ENCODE data around the gene PRF1.
"Not testable (repeated sequence)": the region's sequence is repeated elsewhere in the genome, so short reads cannot be mapped to it uniquely, and the experiment has no call there.

The PRF1 gene

DNA sequence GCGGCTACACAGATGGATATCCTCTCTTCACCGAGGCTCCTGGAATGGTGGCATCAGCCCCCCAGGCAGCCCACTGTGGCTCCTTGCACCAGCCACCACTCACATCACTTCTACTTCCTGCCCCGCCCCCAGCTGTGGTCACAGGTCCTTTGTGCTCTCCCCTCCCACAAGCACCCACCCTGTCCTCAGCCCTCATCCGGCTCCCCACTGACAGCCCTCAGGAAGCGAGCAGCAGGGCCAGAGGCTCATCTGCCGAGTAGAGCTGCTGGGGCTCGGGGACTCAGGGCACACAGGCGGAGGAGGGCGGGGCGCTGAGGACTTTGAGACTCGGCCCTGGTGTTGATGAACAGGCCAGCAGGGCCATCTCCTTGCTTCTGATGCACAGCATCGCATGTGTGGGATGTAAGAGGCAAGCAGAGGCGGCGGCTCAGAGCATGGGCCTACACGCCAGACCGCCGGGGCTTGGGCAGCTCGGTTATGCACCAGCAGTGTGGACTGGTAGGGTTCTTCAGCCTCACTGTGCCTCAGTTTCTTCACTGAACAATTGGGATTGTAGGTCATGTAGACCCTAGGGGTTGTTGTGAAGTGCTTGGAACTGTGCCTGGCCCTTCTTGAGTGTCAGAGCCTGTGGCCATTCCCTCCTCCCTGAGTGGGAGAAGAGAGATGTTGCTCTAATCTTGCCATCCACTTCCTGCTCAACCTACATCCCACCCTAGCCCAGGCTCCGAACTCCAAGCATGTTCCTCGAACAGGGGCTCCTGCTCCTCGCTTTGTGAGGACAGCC, at the start of gene PRF1:
PRF1 (minus strand) TSS at position 77 of the 784 bp plus-strand sequence. CDS start 1,839 bp downstream, outside the sequence.
- DNase-seq: peak; percentile 20 to 75 (median 59)

DNA sequence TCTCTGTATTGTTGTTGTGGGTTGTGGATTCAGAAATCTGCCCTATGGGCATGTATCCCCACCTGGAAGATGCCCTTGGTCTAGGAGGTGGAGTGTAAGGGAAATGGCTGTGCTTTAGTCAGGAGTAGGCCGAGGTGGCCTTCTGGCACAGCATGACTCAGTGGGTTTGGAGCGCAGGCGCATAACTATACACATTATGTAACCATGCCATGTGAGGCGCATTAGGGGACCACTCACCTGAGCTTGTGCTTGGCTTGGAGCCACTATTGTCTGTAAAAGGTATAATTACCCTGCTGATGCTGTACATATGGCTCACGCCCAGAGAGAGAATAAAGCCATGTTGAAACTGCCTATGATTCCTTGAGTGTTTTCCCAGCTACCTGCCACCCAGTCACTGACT, 49.1 kb upstream of the PRF1 start:
- DNase-seq: peak in 1 of 6 experiments; percentile 4

DNA sequence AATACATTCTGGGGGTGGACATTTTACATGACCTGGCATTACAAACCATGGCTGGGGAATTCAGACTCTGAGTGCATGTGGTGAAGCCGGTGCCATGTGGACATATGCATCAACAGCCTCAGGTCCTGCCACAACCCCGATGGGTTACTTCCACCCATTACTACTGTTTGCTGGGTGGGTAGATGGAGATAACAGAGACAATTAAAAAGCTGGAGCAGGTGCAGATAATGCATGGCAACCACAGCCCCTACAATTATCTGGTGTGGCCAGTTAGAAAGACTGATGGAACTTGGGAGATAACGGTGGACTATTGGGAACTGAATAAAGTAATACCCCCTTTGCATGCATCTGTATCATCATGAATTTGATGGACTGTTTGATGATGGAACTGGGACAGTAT, 48.2 kb upstream of the PRF1 start:
- no peak for DNase-seq

DNA sequence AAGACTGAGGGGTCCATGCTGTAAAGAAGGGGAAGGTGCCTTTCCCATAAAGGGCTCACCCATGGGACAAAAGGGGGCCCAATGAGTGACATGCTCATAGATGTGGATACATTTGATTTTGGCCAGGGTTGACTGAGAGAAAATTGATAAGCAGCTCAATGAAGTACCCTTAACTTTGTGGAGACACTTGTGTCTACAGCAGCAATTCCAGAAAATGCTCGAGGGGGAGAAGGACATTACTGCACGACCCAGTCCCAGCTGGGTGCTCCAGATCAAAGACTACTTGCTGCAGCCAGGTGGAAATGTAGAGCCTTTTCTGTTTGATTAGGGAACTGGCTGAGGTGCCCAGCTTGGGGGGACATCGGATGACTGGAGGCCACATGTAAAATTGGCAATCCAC, 47.6 kb upstream of the PRF1 start:
- no peak for DNase-seq

DNA sequence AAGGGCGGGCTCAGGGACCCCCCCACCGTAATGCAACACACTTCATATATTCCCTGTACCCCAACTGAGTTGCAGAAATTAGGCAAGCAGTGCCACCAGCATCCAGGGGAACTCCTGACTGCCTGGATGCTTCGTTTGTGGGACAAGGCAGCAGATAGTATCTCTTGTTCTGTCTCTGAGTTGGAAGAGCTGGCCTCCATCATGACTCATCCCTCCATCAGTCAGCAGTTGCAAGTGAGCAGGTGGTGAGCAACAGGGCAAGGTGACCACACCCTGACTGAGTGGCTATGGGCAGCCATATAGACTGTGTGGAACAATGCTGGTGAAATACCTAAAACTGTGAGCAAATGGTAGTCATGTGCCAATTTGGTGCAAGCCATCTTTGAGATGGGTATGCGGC, 47.0 kb upstream of the PRF1 start:
- DNase-seq: no peak

DNA sequence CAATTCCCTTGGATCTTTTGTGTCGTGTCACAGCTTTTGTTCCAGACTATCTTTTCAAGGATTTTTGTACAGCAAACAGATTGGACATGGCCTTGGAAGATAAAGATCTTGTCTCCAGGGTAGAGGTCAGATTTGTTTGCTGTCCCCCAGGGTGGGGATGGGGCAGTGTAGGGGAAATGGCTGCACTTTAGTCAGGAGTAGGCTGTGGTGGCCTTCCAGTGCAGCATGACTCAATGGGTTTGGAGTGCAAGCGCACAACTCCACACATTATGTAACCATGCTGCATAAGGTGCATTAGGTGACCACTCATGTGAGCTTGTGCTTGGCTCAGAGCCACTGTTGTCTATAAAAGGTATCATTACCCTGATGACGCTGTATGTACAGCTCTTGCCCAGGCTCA, 45.9 kb upstream of the PRF1 start:
- no peak for DNase-seq

DNA sequence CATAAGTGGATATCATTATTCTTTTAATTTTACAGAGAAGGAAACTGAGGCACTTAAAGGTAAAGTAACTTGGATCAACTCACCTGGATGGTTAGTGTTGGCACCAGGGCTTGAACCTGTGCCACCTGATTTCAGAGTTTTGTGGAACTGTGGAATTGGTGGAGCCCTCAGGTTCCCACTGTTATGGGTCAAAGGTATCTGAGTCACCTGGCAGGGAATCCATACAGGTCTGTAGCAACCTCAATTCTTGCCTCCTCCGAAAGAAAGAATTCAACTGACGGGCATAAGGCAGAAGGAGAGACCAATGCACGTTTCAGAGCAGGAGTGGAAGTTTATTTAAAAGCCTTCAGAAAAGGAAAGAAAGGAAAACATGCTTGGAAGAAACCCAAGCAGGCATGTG, 44.5 kb upstream of the PRF1 start:
- DNase-seq: no peak

DNA sequence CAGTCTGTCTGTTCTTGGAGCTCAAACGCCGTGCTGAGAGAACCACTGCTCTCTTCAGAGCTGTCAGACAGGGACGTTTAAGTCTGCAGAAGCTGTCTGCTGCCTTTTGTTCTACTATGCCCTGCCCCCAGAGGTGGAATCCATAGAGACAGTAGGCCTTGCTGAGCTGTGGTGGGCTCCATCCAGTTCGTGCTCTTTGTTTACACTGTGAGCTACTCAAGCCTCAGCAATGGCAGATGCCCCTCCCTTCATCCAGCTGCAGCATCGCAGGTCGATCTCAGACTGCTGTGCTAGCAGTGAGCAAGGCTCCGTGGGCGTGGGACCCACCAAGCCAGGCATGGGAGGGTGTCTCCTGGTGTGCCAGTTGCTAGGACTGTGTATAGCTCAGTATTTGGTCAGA, 42.4 kb upstream of the PRF1 start:
- DNase-seq: not testable (repeated sequence)

DNA sequence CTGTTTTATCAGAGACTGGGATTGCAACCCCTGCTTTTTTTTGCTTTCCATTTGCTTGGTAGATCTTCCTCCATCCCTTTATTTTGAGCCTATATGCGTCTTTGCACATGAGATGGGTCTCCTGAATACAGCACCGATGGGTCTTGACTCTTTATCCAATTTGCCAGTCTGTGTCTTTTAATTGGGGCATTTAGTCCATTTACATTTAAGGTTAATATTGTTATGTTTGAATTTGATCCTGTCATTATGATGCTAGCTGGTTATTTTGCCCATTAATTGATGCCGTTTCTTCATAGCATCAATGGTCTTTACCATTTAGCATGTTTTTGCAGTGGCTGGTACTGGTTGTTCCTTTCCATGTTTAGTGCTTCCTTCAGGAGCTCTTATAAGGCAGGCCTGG, 40.7 kb upstream of the PRF1 start:
- DNase-seq: not testable (repeated sequence)

DNA sequence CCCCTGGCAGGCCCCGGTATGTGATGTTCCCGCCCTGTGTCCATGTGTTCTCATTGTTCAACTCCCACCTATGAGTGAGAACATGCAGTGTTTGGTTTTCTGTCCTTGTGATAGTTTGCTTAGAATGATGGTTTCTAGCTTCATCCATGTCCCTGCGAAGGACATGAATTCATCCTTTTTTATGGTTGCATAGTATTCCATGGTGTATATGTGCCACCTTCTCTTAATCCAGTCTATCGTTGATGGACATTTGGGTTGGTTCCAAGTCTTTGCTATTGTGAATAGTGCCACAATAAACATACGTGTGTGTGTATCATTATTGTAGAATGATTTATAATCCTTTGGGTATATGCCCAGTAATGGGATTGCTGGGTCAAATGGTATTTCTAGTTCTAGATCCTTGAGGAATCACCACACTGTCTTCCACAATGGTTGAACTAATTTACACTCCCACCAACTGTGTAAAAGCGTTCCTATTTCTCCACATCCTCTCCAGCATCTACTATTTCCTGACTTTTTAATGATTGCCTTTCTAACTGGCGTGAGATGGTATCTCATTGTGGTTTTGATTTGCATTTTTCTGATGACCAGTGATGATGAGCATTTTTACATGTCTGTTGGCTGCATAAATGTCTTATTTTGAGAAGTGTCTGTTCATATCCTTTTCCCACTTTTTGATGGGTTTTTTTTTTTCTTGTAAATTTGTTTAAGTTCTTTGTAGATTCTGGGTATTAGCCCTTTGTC, 37.3 kb upstream of the PRF1 start:
- DNase-seq: not testable (repeated sequence)

DNA sequence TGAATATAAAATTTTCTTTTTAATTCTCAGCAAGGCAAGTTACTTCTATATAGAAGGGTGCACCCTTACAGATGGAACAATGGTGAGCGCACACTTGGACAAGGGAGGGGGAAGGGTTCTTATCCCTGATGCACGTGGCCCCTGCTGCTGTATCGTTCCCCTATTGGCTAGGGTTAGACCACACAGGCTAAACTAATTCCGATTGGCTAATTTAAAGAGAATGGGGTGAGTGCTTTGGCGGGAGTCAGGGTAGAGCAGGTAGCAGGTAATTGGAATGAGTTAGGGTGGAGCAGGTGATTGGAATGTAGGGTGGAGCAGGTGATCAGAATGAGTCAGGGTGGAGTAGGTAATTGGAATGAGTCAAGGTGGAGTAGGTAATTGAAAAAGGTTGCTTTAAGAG, 32.0 kb upstream of the PRF1 start:
- DNase-seq: not testable (repeated sequence)

DNA sequence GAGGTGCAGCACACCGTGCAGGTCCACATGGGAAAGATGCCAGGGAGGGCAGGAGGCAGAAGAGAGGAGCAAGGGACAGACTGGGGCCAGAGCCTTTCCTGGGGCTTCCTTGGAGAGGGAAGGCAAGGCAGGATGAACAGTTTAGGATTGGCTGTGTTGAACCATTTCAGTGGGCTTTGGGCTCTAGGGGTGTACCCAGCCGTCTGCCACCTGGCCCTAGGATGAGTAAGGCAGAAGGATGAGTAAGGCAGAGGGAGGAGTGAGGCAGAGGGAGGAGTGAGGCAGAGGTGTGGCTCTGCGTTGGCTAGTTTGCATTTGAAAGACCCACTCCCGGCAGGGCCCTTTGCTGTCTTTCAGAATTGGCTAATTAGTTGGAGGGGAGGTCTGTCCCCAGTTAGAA, 31.5 kb upstream of the PRF1 start:
- DNase-seq: no peak

DNA sequence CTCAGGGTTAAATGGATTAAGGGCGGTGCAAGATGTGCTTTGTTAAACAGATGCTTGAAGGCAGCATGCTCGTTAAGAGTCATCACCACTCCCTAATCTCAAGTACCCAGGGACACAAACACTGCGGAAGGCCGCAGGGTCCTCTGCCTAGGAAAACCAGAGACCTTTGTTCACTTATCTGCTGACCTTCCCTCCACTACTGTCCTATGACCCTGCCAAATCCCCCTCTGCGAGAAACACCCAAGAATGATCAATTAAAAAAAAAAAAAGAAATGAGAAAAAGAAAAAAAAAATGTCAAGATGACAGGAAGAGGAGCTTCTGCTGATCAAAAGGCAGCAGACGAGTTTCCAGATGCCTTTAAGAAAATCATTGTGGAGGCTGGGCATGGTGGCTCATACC, 29.2 kb upstream of the PRF1 start:
- DNase-seq: not testable (repeated sequence)

DNA sequence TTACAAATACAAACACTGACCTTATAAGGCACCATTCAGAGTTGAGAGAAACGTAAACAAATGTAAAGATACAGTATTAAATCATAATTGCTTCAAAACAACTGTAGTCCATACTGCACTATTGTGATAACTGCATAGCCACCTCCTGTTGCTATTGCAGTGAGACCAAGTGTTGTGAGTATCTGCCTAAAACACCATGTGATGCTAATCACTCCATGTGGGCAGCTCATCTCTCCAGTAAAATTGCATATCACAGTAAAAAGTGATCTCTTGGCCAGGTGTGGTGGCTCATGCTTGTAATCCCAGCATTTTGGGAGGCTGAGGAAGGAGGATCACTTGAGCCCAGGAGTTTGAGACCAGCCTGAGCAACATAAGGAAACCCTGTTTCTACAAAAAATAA, 26.8 kb upstream of the PRF1 start:
- DNase-seq: no peak

DNA sequence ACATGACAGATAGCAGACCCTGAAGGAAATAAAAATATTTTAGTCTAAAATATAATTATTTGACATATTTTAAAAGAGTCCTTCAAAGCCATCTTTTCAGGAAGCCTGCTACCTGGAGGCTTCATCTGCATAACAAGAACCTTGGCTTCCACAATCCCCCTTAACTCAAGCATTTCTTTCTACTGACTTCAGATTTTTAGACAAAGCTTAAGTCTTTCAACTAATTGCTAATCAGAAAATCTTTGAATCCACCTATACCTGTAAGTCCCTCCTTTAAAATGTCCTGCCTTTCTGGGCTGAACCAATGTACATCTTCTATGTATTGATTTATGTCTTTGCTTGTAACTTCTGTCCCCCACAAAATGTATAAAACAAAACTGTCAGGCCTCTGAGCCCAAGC, 23.5 kb upstream of the PRF1 start:
- DNase-seq: no peak

DNA sequence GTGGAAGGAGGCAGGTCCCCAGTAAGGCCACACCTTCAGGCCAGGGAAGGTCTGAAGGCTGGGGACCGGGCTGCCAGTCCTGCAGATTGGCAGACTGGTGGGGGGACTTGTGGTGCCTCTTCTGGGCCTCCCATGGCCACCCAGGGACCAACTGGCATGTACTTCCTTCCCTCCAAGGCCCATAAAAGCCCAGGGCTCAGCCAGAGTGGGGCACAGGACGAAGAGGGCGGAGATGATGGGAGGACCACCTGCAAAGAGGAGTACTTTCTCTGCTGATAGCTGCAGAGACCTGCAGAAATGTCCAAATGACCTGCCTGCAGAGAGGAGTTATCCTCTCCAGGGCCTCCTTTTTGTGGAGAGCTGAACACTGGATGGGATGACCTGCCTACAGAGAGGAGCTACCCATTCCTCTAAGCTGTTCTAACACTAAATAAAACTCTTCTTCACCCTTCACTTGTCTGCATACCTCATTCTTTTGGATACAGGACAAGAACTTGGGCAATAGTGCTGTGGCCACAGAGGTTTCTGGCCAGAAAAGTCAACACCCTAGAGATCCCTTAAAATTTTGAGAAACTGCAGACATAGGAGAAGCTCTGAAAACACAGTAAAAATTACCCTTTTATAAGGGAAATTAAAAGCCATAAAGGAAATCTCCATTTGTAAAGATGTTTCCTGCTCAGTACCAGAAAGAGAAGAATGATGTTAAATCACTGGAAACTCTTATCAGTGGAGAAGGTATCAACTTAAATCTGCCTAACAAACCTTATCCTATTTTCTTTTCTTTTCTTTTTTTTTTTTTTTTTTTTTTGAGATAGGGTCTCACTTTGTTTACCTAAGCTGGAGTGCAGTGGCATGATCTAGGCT, 20.7 kb upstream of the PRF1 start:
- no peak for DNase-seq

DNA sequence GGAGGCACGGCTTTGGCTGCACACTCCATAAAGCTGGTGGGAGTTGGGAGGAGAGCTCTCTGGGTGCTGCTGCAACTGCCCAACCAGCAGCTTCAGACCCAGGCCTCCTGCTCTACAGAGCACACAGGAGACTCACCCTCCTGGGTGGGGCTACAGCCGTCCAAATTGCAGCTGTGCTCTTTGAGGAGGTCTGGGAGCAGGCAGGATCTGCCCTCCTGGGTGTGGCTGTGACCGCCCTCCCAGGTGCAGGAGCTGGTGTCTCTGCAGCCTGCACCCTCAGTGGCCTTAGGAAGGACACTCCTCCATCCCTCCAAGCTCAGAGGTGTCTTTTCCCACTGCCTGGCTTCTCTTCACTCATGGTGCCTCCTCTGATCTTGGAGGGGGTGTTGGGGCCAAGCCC, 20.0 kb upstream of the PRF1 start:
- no peak for DNase-seq

DNA sequence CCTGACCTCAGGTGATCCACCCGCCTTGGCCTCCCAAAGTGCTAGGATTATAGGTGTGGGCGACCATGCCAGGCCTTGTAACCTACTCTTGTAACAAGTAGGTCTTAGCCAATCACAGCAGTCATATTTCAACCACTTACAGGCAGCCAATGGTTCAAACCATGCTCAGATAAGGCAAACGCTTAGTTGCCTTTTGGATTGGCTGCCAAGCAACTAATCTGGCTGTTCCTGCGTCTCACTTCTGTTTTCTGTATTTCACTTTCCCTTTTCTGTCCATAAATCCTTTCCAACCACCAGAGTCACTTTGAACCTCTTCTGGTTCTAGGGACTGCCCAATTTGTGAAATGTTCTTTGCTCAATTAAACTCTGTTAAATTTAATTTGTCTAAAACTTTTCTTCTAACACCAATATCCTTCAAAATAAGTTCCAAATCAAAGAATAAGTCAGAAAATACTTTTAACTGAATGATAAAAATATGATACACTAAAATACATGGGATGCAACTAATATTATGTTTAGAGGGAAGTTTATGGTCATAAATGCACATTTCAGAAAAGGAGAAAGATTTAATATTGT, 19.1 kb upstream of the PRF1 start:
- DNase-seq: no peak

DNA sequence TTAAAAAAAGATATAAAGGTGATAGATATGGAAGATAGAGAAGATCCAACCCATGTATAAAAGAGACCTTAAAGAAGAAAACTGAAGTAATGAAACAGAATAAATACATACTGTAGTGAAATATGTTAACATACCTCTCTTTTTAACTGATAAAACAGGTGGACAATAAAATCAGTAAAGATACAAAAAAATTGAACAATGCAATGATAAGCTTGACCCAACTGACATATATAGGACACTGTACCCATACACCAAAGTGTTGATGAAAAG, 17.4 kb upstream of the PRF1 start:
- DNase-seq: no peak

DNA sequence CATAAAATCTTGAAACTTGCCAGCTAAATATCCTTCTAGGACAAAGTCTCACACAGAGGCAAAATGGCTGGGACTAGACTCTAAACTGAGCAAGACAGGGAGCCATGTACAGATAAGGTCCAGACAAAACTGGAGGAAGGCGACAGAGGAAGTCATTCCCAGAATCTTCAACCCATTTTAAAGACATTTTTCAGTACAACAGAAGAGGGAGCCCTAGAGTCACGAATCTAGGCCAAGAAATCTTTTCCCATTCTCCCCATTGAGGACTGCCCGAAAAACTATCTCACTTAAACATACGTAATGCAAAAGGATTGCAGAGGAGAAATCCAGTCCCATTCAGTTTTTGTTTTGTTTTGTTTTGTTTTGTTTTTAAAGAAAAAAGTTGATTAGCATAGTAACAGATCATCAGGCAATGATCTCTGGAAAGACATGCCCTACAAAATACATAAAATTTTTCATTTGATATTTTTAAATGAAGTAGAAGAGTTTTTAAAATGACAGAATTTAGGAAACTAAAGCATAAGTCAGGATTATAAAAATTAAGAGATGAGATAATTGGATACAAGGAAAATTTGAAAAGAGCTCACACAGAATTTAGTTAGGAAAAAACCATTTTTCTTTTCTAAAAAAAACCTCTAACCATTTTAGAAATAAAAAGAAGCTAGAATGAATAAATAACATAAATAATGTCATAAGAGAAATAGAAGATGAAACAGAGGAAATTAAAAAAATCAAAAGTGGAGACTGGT, 16.9 kb upstream of the PRF1 start:
- no peak for DNase-seq

DNA sequence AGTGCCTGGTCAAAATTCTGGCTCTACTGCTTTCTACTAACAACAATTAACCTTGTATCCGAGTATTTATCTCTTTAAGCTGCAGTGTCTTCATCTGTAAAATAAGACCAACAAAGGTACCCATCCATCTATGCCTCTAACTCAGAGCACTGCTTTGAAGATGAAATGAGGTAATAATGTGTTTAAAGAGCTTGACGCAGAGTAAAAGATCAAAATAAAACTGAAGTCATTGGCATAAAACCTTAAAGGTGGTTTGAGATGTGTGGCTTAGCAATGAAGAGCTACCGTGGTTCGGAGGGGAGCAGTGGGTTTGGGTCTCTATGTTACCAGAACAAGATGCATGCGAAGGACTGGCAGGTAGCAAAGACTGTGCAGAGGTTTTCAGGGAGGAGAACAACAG, 16.1 kb upstream of the PRF1 start:
- no peak for DNase-seq

DNA sequence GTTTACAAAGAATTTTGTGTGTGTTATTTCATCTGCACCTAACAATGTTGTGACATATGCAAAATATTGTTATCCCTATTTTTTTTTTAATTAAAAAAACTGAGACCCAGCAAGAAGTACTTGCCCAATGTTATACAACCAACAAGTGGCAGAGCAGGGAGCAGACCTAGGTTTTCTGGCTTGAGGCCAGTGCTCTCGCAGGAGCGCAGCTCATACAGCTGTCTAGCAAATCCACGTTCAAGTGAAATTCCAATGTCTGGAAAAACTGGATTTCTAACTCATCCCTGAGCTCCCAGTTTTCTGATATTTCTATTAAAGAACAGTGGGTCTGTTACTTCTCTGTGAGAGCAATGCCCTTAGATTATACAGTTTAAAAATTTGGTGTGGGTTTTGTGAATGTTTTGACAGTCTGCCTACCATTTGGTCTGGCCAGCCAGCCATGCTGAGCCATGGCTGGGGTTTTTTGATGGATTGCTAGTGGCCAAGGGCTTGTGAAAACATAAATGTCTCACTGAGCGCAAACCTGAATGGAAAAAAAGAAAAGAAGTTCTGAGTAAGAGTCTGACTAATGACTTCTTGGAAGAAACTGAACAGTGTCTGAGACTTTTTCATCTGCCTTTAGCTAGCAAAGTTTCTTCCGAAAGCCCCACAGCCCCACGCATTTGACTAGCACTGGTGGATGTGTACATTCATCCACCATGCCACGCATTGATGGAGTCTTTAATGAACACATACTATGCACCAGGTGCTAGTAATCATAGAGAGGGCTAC, 15.4 kb upstream of the PRF1 start:
- no peak for DNase-seq
